GM18951 (cell line): ENCODE results near the gene TRIM62.

Source experiments
- POLR2A ChIP-seq: IDR thresholded peaks from 4 replicates; pipeline ENCODE4 v1.6.1; 2011; ENCODE audit warnings: mild to moderate bottlenecking; ENCODE audit not compliant: insufficient read length, insufficient read depth; ENCODE audit errors: extremely low read depth
- in situ Hi-C: fragments of 300-500 bp; cut with MboI; formaldehyde crosslinking; loops from one replicate; pipeline ENCODE4 v1.12.0; 2022; ENCODE audit warnings: low sequenced_read_pairs, mixed read lengths, inconsistent platforms; ENCODE audit not compliant: unreplicated experiment

Gene TRIM62

DNA sequence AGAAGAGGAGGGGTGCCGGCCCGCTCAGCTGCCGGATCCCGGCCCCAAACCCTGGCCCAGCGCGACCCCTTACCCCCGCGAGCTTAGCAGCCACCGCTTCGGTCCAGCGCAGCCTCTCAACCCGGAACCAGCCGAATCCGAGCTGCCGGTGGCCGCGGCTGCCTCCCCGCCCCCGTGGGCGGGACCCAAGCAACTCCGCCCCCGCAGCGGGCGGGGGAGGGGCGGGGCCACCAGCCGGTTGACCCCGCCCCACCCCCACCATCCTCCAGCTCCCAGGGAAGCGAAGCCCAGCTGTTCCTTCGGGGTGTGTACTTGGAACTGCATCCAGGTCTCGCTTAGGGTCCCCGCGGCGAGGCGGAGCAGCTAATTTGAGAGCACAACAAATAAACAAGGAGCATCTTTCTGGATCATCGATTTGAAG lies at the start of gene TRIM62:
Gene TRIM62 (minus strand): TSS at position 123 of the 421 bp plus-strand sequence. CDS start 611 bp downstream, outside the sequence.
- TF ChIP-seq POLR2A, result peak; percentile 61
- in situ Hi-C loops, result no loop called here

DNA sequence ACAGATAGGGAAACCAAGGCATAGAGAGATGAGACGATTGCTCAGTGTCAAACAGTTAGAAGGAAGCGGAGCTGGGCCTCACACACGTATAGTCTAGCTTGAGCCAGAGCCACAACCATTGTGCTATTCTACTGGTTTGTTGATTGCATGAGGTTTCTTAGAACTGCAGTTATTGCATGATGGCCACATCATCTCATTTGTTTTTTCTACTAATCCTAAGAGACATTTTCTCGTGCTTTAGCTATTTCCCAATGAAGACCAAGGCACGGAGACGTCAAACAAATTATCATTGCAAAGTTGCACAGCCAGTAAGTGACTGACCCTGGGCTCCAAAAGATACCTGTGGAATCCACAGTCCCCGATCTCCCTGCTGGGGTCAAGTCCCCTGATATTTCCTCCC lies 49.3 kb upstream of the TRIM62 start:
- in situ Hi-C loops, result no loop called here
- no peak for TF ChIP-seq POLR2A

DNA sequence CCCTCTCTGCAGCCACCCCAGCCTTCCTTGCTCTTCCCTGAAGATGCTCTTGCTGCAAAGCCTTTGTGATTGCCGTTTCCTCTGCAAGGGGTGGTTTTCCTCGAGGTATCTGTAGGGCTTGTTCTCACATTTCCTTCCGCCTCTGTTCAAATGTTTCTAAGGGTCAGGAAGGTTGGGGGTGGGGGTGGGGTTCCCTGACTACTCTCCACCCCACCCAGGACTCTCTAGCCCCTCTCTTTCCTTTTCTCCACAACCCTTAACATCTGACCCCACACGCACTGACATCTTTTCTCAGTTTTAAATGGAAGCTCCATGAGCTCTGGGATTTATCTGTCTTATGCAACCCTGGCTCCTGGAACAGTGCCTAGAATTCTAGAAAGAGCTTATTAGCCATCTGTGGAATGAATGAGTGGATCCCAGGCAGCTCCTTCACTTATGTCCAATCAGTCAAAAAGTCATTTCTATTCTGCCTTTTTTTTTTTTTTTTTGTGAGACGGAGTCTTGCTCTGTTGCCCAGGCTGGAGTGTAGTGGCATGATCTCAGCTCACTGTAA lies 47.2 kb upstream of the TRIM62 start:
- in situ Hi-C loops, result no loop called here
- no peak for TF ChIP-seq POLR2A

DNA sequence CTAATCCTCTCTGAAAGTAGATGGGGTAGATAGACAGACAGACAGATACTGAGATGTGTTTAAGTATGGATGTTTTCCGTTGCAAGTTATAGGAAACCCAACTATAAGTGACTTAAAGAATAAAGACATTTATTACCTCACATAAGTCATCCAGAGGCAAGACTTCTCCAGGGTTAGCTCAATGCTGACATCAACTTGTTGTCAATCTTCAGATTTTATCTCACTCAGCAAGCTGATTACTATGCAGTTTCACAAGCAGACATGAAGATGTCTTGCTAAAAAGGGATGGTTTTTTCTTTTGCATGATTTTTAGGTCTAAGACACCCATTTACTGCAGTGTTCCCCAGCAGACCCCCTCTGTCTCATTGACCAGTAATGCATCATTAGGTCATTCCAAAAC lies 43.7 kb upstream of the TRIM62 start:
- in situ Hi-C loops, result no loop called here
- TF ChIP-seq POLR2A, result no peak

DNA sequence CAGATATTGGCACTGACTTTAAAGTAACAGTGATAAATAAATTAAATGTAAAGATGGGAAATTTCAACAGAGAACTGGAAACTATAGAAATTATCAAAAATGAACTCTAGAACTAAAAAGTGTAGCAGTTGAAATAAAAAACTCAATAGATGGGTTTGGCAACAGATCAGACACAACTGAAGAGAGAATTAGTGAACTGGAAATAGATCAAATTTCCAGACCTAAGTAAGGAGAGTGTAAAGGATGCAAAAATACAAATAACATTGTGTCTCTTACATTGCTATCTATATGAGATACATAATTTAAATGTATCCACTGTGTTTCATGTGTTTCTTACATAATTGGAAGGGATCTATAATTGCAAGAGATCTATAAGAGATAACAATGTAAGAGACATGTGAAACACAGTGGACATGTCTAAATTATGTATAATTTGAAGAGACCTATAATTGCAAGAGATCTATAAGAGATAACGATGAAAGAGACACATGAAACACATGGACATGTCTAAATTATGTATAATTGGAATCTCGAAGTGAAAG lies 42.4 kb upstream of the TRIM62 start:
- in situ Hi-C loops, result no loop called here
- no peak for TF ChIP-seq POLR2A

DNA sequence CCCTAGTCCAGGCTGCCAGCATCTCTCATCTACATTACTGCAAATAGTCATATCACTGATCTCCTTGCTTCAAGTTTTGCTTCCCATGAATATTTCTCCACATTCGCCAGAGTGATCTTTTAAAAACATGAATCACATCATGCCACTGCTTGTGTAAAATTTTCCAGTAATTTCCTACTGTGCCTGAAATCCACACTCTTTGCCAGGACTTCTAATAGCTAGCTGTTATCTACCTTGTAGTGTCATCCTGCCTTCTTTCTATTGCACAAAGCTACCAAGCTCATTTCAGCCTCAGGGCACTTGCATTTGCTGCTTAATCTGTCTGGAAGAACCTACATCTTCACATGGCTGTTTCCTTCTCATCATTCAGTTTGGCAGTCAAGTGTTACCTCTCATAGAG lies 40.5 kb upstream of the TRIM62 start:
- TF ChIP-seq POLR2A, result no peak
- in situ Hi-C loops, result no loop called here

DNA sequence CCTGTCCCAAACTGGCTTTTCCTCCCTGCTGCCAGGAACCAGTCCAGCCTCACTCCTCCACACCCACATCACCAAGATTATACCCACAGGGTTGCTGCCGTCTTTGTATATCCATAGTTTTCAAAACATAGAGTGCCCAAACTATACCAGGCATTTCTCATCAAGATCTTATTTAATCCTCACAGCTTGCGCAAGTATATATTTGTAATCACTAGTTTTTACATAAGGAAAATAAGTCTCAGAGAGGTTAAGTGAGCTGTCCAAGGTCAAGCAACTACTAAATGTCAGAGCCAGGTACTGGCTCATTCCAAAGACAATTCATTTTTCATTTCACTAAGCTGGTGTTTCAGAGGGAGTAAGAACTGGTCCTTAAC lies 39.5 kb upstream of the TRIM62 start:
- no peak for TF ChIP-seq POLR2A
- in situ Hi-C loops, result no loop called here

DNA sequence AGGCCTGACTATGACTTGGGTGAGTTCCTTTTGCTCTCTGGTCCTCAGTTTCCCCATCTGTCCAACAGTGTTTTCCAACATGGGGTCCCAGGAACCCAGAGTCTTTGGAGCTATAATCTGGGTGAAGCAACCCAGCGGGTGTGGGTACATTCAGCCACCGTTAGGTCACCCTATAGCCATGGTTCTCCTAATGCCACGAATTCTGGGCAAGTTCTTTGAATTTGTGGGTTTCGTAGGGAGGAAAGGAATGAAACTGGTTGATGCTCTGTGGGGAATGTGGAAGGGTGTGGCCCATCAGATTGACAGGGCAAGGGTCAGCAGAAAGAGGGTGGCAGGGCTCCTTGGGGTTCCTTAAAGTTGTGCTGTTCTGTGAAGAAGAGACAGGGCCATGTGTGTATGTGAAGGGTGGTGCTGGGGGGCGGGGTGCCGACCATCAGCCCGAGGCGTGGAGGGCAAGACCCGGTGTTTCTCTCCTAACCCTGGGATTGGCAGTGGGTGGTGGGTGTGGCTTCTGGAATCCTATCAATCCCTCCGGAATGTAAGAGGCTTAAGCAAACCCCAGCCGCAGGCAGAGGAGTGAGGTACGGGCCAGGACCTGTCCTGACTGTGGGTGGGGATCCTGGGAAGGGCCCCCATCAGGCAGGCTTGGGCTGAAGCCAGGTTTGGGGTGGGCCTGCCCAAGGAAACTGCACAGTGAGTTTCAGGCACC lies 39.0 kb upstream of the TRIM62 start:
- in situ Hi-C loops, result no loop called here
- no peak for TF ChIP-seq POLR2A

DNA sequence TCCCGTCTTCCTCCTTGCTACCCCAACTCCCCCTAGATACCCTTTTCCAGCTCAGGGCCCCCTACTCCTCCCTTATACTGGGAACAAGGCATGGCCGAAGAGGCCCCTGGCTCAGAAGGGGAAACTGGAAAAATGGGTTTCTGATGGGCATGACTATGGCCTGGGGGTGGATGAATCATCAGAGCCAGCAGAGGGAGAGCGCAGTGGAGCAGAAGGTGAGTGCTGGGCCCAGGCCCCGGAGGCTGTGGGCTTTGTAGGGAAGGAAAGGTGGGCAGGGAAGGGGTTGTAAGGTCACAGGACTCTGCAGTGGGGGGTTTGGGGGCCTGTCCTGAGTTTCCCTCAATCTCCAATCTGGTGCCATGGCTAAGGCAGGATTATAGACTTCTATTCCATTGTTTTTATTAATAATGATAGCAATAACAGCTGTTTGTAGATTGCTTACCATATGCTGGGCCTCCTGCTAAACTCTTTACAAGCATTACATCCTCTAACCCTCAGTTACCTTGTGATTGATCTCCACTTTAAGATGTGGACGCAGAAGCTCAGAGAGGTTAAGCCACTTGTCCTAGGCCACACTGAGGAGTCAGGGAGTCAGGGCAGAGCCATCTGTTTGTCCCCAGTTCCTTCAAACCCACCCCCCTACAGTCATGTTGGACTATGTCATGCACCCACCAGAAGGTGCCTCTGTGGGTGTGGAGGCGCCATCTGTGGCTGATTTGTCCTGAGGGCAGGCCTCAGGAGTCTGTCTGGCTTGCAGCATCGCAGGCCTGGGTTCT lies 38.2 kb upstream of the TRIM62 start:
- in situ Hi-C loops, result no loop called here
- TF ChIP-seq POLR2A, result no peak

DNA sequence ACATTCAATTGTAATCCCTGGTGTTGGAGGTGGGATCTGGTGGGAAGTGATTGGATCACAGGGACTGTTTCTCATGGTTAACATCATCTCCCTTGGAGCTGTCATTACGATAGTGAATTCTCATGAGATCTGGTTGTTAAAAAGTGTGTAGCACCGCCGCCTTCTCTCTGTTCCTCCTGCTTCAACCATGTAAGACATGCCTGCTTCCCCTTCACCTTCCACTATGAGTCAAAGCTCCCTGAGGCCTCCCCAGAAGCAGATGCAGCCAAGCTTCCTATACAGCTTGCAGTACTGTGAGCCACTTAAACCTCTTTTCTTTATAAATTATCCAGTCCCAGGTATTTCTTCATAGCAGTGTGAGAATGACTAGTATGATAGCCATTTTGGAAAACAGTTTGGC lies 30.1 kb upstream of the TRIM62 start:
- in situ Hi-C loops, result no loop called here

DNA sequence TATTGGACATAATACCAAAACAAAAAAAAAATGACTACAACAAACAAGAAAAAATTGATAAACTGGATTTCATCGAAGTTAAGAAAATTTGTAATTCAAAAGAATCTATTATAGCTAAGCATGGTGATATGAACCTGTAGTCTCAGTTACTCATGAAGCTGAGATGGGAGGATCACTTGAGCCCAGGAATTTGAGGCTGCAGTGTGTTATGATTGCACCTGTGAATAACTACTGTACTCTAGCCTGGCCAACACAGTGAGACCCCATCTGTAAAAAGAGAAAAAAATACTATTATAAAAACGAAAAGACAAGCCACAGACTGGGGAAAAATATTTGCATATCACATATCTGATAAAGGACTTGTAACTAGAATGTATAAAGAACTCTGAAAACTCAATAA lies 24.5 kb upstream of the TRIM62 start:
- TF ChIP-seq POLR2A, result no peak
- in situ Hi-C loops, result no loop called here

More for the DNA sequence above, 30.1 kb upstream of the TRIM62 start:
- no peak for TF ChIP-seq POLR2A

DNA sequence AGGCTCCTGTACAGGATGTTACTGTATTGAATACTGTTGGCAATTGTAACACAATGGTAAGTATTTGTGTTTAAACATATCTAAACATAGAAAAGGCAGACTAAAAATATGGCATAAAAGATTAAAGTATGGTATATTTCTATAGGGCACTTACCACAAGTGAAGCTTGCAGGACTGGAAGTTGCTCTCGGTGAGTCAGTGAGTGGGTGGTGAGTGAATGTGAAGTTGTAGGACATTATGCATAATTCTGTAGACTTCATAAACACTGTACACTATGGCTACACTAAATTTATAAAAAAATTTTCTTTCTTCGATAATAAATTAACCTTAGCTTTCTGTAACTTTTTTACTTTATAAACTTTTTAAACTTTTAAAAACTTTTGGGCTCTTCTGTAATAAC lies 13.7 kb upstream of the TRIM62 start:
- TF ChIP-seq POLR2A, result no peak
- in situ Hi-C loops, result no loop called here

DNA sequence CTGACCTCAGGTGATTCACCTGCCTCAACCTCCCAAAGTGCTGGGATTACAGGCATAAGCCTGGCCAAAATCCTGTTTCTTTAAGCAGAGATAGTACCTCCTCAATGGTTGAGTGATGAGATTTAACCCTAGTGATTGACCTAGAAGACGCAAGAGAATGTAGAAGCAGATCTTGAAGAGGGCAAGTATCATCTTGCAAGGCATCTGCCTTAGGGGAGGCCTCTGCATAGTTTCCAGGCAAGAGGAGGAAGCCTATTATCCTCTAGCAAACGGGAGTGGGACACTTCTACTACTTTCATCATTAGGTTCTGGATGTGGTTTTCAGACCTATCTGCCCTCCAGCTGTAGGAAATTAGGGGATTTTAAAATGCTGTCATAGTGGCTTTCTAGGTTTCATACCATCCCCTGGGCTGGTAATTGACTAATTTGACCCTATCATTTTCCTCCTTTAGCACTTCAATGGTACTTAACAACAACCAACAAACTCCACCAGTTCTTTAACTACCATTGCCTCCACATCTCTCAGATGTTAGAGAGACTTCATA lies 10.0 kb upstream of the TRIM62 start:
- no peak for TF ChIP-seq POLR2A
- in situ Hi-C loops, result no loop called here
